ENCODE measurements around the gene AGGF1. TPM values are rescaled to one million over a fixed set of nuclear protein-coding genes. Genes with fewer than 3 reads are reported as not detected.
A peak's percentile ranks its signal among the peaks of the same experiment; 100 is the strongest.

Gene AGGF1
- total RNA-seq, 1 donor from 2014 or later = 22.3 TPM

DNA sequence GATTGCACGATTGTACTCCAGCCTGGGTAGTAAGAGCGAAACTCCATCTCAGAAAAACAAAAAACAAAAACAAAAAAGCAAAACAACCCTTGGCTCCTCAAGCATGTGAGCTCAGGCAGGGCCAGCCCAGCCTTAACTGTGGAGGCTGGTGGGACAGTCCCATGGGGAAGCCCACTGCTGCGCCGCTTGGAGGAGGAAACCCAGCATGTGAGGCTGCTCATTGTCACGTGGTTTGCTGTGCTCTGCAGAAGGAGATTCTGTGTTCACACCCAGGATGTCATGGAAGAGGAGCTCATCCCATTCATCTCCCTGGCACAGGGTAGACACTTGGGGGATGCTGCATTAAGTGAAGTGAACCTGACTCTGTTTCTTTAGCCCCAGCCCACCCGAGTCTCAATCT lies 52.9 kb downstream of the AGGF1 start:
- Histone ChIP-seq H3K9me3 (no peaks in the 10 kb centered on the region), H3K27me3 (no peaks in the 10 kb centered on the region), H3K27ac (no peak overlapping the region), H3K4me1 (peaks cover 15% of the 10 kb centered on the region), H3K36me3 (no peaks in the 10 kb centered on the region), H3K4me3 (no peak overlapping the region)
- intact Hi-C loops (cut with DNase I) = no loop called here
- no peak for DNase-seq
- no peak for TF ChIP-seq CTCF (IDR thresholded peaks at IDR 0.05)
- no peak for ATAC-seq

DNA sequence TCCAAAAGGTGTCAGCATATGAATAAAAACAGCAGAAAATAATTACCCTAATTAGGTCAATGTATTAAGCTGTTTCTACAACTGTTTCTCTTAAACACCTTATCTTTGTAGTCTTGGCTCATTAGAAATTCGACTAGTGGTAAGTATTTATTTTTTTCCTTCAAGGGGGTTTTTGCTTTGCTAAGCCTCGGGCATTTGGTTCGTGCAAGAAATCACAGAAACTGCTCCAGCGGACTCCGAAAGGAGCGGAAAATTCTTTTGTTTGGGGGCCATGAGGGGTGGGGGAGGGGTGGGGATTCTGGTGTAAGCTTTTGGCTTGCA lies 56.1 kb downstream of the AGGF1 start:
- Histone ChIP-seq H3K4me1 (peaks cover 17% of the 10 kb centered on the region), H3K4me3 (peak overlapping the region; percentile 70), H3K27me3 (no peaks in the 10 kb centered on the region), H3K27ac (peak overlapping the region; percentile 93), H3K9me3 (no peaks in the 10 kb centered on the region), H3K36me3 (no peaks in the 10 kb centered on the region)
- DNase-seq (no peak), ATAC-seq (no peak)
- TF ChIP-seq CTCF (IDR thresholded peaks at IDR 0.05) = no peak
- intact Hi-C loops (cut with DNase I) = no loop called here

- intact Hi-C loops (cut with DNase I) = no loop called here
- Histone ChIP-seq H3K27ac (peak within 1 kb of the TSS; percentile 93), H3K36me3 (no peaks in the 10 kb centered on the region), H3K4me1 (peaks cover 17% of the 10 kb centered on the region), H3K9me3 (no peaks in the 10 kb centered on the region), H3K4me3 (peak within 1 kb of the TSS; percentile 70), H3K27me3 (no peaks in the 10 kb centered on the region)
- peak; percentile 29 for TF ChIP-seq CTCF (IDR thresholded peaks at IDR 0.05)
- peak; percentile 86 for ATAC-seq
- DNase-seq = peak; percentile 91
Measured at GRCh38 chr5:77086689-77087483, 56.7 kb downstream of the AGGF1 start, which contains the start of gene ZBED3. TSS of gene ZBED3 (minus strand) at chr5:77087285. CDS start at chr5:77077878, 9,407 bp downstream.

DNA sequence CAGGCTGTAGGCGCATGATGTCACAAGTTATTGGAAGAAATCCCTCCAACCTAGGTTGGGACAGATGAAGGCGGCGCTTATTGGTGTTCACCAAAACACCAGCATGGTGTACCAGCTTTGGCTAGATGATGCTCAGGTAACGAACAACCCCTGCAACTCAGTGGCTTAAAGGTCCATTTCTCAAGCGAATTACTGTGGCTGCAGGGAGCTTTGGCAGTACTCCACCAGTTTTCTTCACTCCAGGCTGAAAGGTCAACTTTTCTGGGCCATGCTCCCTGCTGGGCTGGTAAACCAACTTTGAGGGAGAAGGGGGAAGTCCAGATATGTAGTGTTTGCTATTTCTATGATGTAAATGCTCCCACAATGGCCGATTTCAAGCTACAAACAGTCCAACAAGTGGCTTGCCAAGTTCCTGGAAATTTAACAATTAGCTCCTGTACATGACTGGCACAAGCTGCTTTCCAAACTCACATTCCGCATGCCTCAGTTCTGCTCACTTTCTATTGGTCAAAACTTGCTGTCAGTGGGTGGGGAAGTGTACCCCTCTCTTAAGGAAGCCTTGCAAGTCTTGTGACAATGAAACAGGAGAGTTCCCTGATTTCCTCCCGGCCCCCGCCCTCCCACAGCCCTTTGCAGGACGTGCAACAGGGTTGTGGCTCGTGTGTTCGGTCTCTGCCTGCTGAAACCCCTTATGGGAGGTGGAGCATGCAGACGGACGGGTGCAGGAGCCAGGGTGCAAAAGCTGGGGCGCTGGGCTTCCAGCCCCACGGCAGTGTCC lies 57.5 kb downstream of the AGGF1 start:
- peaks cover 17% of the 10 kb centered on the region for H3K4me1 ChIP-seq
- no peaks in the 10 kb centered on the region for H3K9me3 ChIP-seq
- H3K4me3 ChIP-seq = peak overlapping the region; percentile 70
- TF ChIP-seq CTCF (IDR thresholded peaks at IDR 0.05) = no peak
- ATAC-seq (peak; percentile 79), DNase-seq (peak; percentile 86)
- no peaks in the 10 kb centered on the region for H3K36me3 ChIP-seq
- intact Hi-C loops (cut with DNase I) = no loop called here
- H3K27ac ChIP-seq = peak overlapping the region; percentile 93
- no peaks in the 10 kb centered on the region for H3K27me3 ChIP-seq

GRCh38 chr5:77095189-77095588 lies 65.0 kb downstream of the AGGF1 start:
- Histone ChIP-seq H3K4me1 (no peaks in the 10 kb centered on the region), H3K27me3 (no peaks in the 10 kb centered on the region), H3K4me3 (no peak overlapping the region), H3K9me3 (no peaks in the 10 kb centered on the region), H3K36me3 (no peaks in the 10 kb centered on the region), H3K27ac (no peak overlapping the region)
- no peak for DNase-seq
- intact Hi-C loops (cut with DNase I) = no loop called here
- no peak for TF ChIP-seq CTCF (IDR thresholded peaks at IDR 0.05)
- no peak for ATAC-seq
